Activated CD4-positive, alpha-beta memory T cell treated with anti-CD3 and anti-CD28 coated beads, Interleukin-2, amount 10 ng/mL, durations not matched to agents 7 days and 5 days (primary cell): Measurements from ENCODE around the gene TRMT44. TPM values are rescaled to one million over a fixed set of nuclear protein-coding genes. Genes with fewer than 3 reads are reported as not detected.

ENCODE experiments used
- CTCF ChIA-PET: fragments of 350-600 bp; sonication (Branson Sonifier 250); formaldehyde crosslinking; loops from one replicate; lab custom pipeline; 2021; ENCODE audit warnings: antibody characterized with exemption, inconsistent platforms; lab: Charles Lee
- POLR2A ChIA-PET: fragments of 350-600 bp; sonication (Branson Sonifier 250); formaldehyde crosslinking; loops from one replicate; lab custom pipeline; 2021; ENCODE audit warnings: antibody characterized with exemption; lab: Charles Lee
- DNase-seq: peaks from one replicate; pipeline ENCODE4 v3.0.0-alpha.2; 2020
- H3K27ac Mint-ChIP-seq: one replicate; pipeline ENCODE4 v1.8.0; 2021; ENCODE audit warnings: mild to moderate bottlenecking, mixed read lengths
- H3K27me3 Mint-ChIP-seq: one replicate; pipeline ENCODE4 v1.8.0; 2021; ENCODE audit warnings: mixed read lengths
- H3K36me3 Mint-ChIP-seq: one replicate; pipeline ENCODE4 v1.8.0; 2021; ENCODE audit warnings: low read depth, mixed read lengths
- H3K4me1 Mint-ChIP-seq: one replicate; pipeline ENCODE4 v1.8.0; 2021; ENCODE audit warnings: mixed read lengths
- H3K4me3 Mint-ChIP-seq: one replicate; pipeline ENCODE4 v1.8.0; 2021; ENCODE audit warnings: mild to moderate bottlenecking, mixed read lengths
- H3K9me3 Mint-ChIP-seq: one replicate; pipeline ENCODE4 v1.8.0; 2021; ENCODE audit warnings: mixed read lengths
- total RNA-seq, 2 experiments: library from RNA; stranded (reverse); gene quantifications; one replicate each; pipeline ENCODE4 v1.2.3, GENCODE V29; 2021

TRMT44 gene
- total RNA-seq, 2 experiments from 2014 or later, result 15.7 to 17.8 TPM

- H3K27me3 Mint-ChIP-seq, result no peaks in the 10 kb centered on the region
- H3K4me3 Mint-ChIP-seq, result peak overlapping the region; percentile 31
- no peak for DNase-seq
- peaks cover 60% of the 10 kb centered on the region for H3K4me1 Mint-ChIP-seq
- no peaks in the 10 kb centered on the region for H3K9me3 Mint-ChIP-seq
- POLR2A ChIA-PET, result no interaction called here
- peaks cover 14% of the 10 kb centered on the region for H3K36me3 Mint-ChIP-seq
- no peak overlapping the region for H3K27ac Mint-ChIP-seq
- CTCF ChIA-PET, result interaction anchor here (1.8 kb wide), 1 partner anchor 14 kb away, joined by 4 read pairs; no protein-coding TSS in a partner anchor
Observed at GRCh38 chr4:8442596-8443358, 2.2 kb downstream of the TRMT44 start.

GRCh38 chr4:8443801-8444200 lies 3.2 kb downstream of the TRMT44 start:
- ChIA-PET CTCF (interaction anchor here (1.8 kb wide), 1 partner anchor 15 kb away, joined by 4 read pairs; no protein-coding TSS in a partner anchor), POLR2A (no interaction called here)
- DNase-seq, result no peak
- Mint-ChIP-seq H3K36me3 (peaks cover 13% of the 10 kb centered on the region), H3K4me1 (peaks cover 53% of the 10 kb centered on the region), H3K27me3 (no peaks in the 10 kb centered on the region), H3K9me3 (no peaks in the 10 kb centered on the region), H3K27ac (no peak overlapping the region), H3K4me3 (no peak overlapping the region)

GRCh38 chr4:8446122-8446521 lies 5.5 kb downstream of the TRMT44 start:
- Mint-ChIP-seq H3K27ac (no peak overlapping the region), H3K27me3 (no peaks in the 10 kb centered on the region), H3K9me3 (no peaks in the 10 kb centered on the region), H3K36me3 (peaks cover 7% of the 10 kb centered on the region), H3K4me3 (no peak overlapping the region), H3K4me1 (peaks cover 37% of the 10 kb centered on the region)
- DNase-seq, result no peak
- CTCF ChIA-PET, result no interaction called here
- POLR2A ChIA-PET, result no interaction called here

GRCh38 chr4:8451440-8452182 lies 11.0 kb downstream of the TRMT44 start:
- no peak overlapping the region for H3K27ac Mint-ChIP-seq
- POLR2A ChIA-PET, result interaction anchor here (1.5 kb wide), 1 partner anchor 11 kb away, joined by 5 read pairs; the partner anchor contains the start of genes ACOX3 and TRMT44
- peaks cover 9% of the 10 kb centered on the region for H3K4me1 Mint-ChIP-seq
- no peaks in the 10 kb centered on the region for H3K27me3 Mint-ChIP-seq
- CTCF ChIA-PET, result interaction anchor here (1.5 to 1.6 kb wide), 2 partner anchors 11 to 17 kb away, joined by 3 to 5 read pairs; partner anchors contain the start of genes ACOX3 and TRMT44
- peaks cover 30% of the 10 kb centered on the region for H3K36me3 Mint-ChIP-seq
- DNase-seq, result no peak
- H3K9me3 Mint-ChIP-seq, result no peaks in the 10 kb centered on the region
- no peak overlapping the region for H3K4me3 Mint-ChIP-seq

- no peak overlapping the region for H3K4me3 Mint-ChIP-seq
- POLR2A ChIA-PET, result interaction anchor here (0.6 to 1.0 kb wide), 2 partner anchors 13 to 61 kb away, joined by 3 to 4 read pairs; no protein-coding TSS in a partner anchor
- peaks cover 9% of the 10 kb centered on the region for H3K4me1 Mint-ChIP-seq
- CTCF ChIA-PET, result no interaction called here
- no peak for DNase-seq
- H3K36me3 Mint-ChIP-seq, result peaks cover 36% of the 10 kb centered on the region
- H3K9me3 Mint-ChIP-seq, result no peaks in the 10 kb centered on the region
- no peaks in the 10 kb centered on the region for H3K27me3 Mint-ChIP-seq
- H3K27ac Mint-ChIP-seq, result no peak overlapping the region
Observed at GRCh38 chr4:8453957-8454356, 13.4 kb downstream of the TRMT44 start.

- H3K27ac Mint-ChIP-seq, result no peak overlapping the region
- DNase-seq, result no peak
- no peaks in the 10 kb centered on the region for H3K27me3 Mint-ChIP-seq
- ChIA-PET POLR2A (interaction anchor here (1.1 kb wide), 1 partner anchor 8 kb away, joined by 3 read pairs; no protein-coding TSS in a partner anchor), CTCF (interaction anchor here (2.1 kb wide), 1 partner anchor 11 kb away, joined by 8 read pairs; no protein-coding TSS in a partner anchor)
- no peaks in the 10 kb centered on the region for H3K4me1 Mint-ChIP-seq
- H3K36me3 Mint-ChIP-seq, result peaks cover 26% of the 10 kb centered on the region
- H3K9me3 Mint-ChIP-seq, result no peaks in the 10 kb centered on the region
- no peak overlapping the region for H3K4me3 Mint-ChIP-seq
Observed at GRCh38 chr4:8457646-8458252, 17.2 kb downstream of the TRMT44 start.

- Mint-ChIP-seq H3K9me3 (no peaks in the 10 kb centered on the region), H3K4me1 (no peaks in the 10 kb centered on the region), H3K36me3 (peaks cover 19% of the 10 kb centered on the region), H3K27me3 (no peaks in the 10 kb centered on the region), H3K27ac (no peak overlapping the region), H3K4me3 (no peak overlapping the region)
- no peak for DNase-seq
- POLR2A ChIA-PET, result no interaction called here
- CTCF ChIA-PET, result interaction anchor here (2.1 kb wide), 1 partner anchor 9 kb away, joined by 8 read pairs; no protein-coding TSS in a partner anchor
Observed at GRCh38 chr4:8459867-8460445, 19.4 kb downstream of the TRMT44 start.

- Mint-ChIP-seq H3K36me3 (peaks cover 24% of the 10 kb centered on the region), H3K27me3 (no peaks in the 10 kb centered on the region), H3K9me3 (no peaks in the 10 kb centered on the region), H3K4me3 (no peak overlapping the region), H3K4me1 (no peaks in the 10 kb centered on the region), H3K27ac (no peak overlapping the region)
- ChIA-PET POLR2A (no interaction called here), CTCF (no interaction called here)
- no peak for DNase-seq
Observed at GRCh38 chr4:8461086-8461485, 20.5 kb downstream of the TRMT44 start.

- H3K9me3 Mint-ChIP-seq, result no peaks in the 10 kb centered on the region
- H3K36me3 Mint-ChIP-seq, result peaks cover 21% of the 10 kb centered on the region
- H3K4me1 Mint-ChIP-seq, result no peaks in the 10 kb centered on the region
- CTCF ChIA-PET, result no interaction called here
- H3K4me3 Mint-ChIP-seq, result no peak overlapping the region
- POLR2A ChIA-PET, result no interaction called here
- H3K27ac Mint-ChIP-seq, result no peak overlapping the region
- H3K27me3 Mint-ChIP-seq, result no peaks in the 10 kb centered on the region
- no peak for DNase-seq
Observed at GRCh38 chr4:8461616-8462015, 21.0 kb downstream of the TRMT44 start.

GRCh38 chr4:8463811-8464210 lies 23.2 kb downstream of the TRMT44 start:
- Mint-ChIP-seq H3K4me3 (no peak overlapping the region), H3K36me3 (peaks cover 21% of the 10 kb centered on the region), H3K9me3 (no peaks in the 10 kb centered on the region), H3K27ac (no peak overlapping the region), H3K27me3 (no peaks in the 10 kb centered on the region), H3K4me1 (no peaks in the 10 kb centered on the region)
- DNase-seq, result no peak
- CTCF ChIA-PET, result no interaction called here
- POLR2A ChIA-PET, result no interaction called here

- H3K36me3 Mint-ChIP-seq, result peaks cover 25% of the 10 kb centered on the region
- ChIA-PET CTCF (no interaction called here), POLR2A (no interaction called here)
- no peak overlapping the region for H3K27ac Mint-ChIP-seq
- H3K4me3 Mint-ChIP-seq, result no peak overlapping the region
- H3K27me3 Mint-ChIP-seq, result no peaks in the 10 kb centered on the region
- no peaks in the 10 kb centered on the region for H3K4me1 Mint-ChIP-seq
- no peak for DNase-seq
- no peaks in the 10 kb centered on the region for H3K9me3 Mint-ChIP-seq
Observed at GRCh38 chr4:8464381-8464780, 23.8 kb downstream of the TRMT44 start.
